K562 (cell line): ENCODE data around the gene KCNK4. TPM values are rescaled to one million over a fixed set of nuclear protein-coding genes. Genes with fewer than 3 reads are reported as not detected.

Experiments
- EGR1 ChIP-seq: fragments of 450-650 bp; conservative IDR thresholded peaks from 2 replicates; pipeline ENCODE4 v1.6.1; 2017; ENCODE audit warnings: mild to moderate bottlenecking
- GABPB1 ChIP-seq: sonication (generic); formaldehyde crosslinking; IDR thresholded peaks from 2 replicates; pipeline ENCODE4 v1.8.0; 2022; ENCODE audit warnings: mild to moderate bottlenecking, missing genetic modification reagents
- GATAD2A ChIP-seq: fragments of 450-650 bp; IDR thresholded peaks from 2 replicates; pipeline ENCODE4 v1.6.1; 2017
- HDGF ChIP-seq: fragments of 450-650 bp; IDR thresholded peaks from 2 replicates; pipeline ENCODE4 v1.6.1; 2016
- IRF2 ChIP-seq: sonication (generic); formaldehyde crosslinking; IDR thresholded peaks from 2 replicates; pipeline ENCODE4 v1.8.1; 2022; ENCODE audit warnings: mild to moderate bottlenecking, missing genetic modification reagents
- KAT2B ChIP-seq: IDR thresholded peaks from one replicate; pipeline ENCODE4 v1.6.1; 2012; ENCODE audit warnings: low read depth, mild to moderate bottlenecking, control low read depth, inconsistent platforms, low read length, moderate library complexity
- MCM2 ChIP-seq: fragments of 450-650 bp; IDR thresholded peaks from 2 replicates; pipeline ENCODE4 v1.6.1; 2017; ENCODE audit warnings: low read depth, mild to moderate bottlenecking
- MTA2 ChIP-seq: fragments of 450-650 bp; IDR thresholded peaks from 2 replicates; pipeline ENCODE4 v1.6.1; 2016; ENCODE audit warnings: low read depth
- MTA3 ChIP-seq: fragments of 450-650 bp; formaldehyde crosslinking; IDR thresholded peaks from 2 replicates; pipeline ENCODE4 v1.6.1; 2017; ENCODE audit warnings: mild to moderate bottlenecking, borderline replicate concordance
- NEUROD1 ChIP-seq: fragments of 150-350 bp; IDR thresholded peaks from 2 replicates; pipeline ENCODE4 v1.6.1; 2014; ENCODE audit warnings: borderline replicate concordance, low read length, low read depth; ENCODE audit not compliant: partially characterized antibody
- NONO ChIP-seq, 2 experiments: fragments of 200-400 bp in 1 of 2; fragments of 450-650 bp in 1 of 2; formaldehyde crosslinking in 1 of 2; IDR thresholded peaks; 2 replicates each; pipeline ENCODE4 v1.6.1; 2017; ENCODE audit warnings: low read depth in 2 of 2, mild to moderate bottlenecking in 2 of 2, moderate library complexity in 2 of 2, low read length in 1 of 2
- PTBP1 ChIP-seq: fragments of 200-400 bp; formaldehyde crosslinking; IDR thresholded peaks from 2 replicates; pipeline ENCODE4 v1.6.1; 2017; ENCODE audit warnings: low read depth, low read length
- SMARCA4 ChIP-seq: fragments of 450-650 bp; IDR thresholded peaks from 2 replicates; pipeline ENCODE4 v1.6.1; 2016
- TBP ChIP-seq: optimal IDR thresholded peaks from 2 replicates; pipeline ENCODE3; 2011; ENCODE audit warnings: low read depth, low read length, improper control_type of control experiment
- TEAD4 ChIP-seq, 2 experiments: sonication (generic) in 1 of 2; formaldehyde crosslinking in 1 of 2; IDR thresholded peaks; 2 replicates each; pipeline versions ENCODE4 v1.6.1 to v1.8.0; 2012 to 2022; ENCODE audit warnings: borderline replicate concordance in 1 of 2, inconsistent platforms in 1 of 2, low read length in 1 of 2, mild to moderate bottlenecking in 1 of 2, missing genetic modification reagents in 1 of 2
- ZNF699 ChIP-seq: fragments of 250-450 bp; sonication (Bioruptor Pico); IDR thresholded peaks from 2 replicates; pipeline ENCODE4 v1.8.0; 2021; ENCODE audit warnings: mild to moderate bottlenecking, moderate library complexity; ENCODE audit not compliant: insufficient replicate concordance
- polyA plus RNA-seq, 8 experiments: library from polyadenylated mRNA; depleted of rRNA in 4 of 8; stranded (reverse) in 5 of 8; unstranded in 3 of 8; fragments of >200 nt; fragmentation: Nextera tagmentation in 2 of 8; fragmentation: Illumina TruSeq in 1 of 8; extraction: Ambion mirVana in 2 of 8; extraction: Trizol in 1 of 8; gene quantifications; 2 replicates each; pipeline versions ENCODE4 v1.2.1 to v1.2.3, GENCODE V29; 2011 to 2014; ENCODE audit warnings: inconsistent platforms in 1 of 8, missing spikeins in 1 of 8
- total RNA-seq, 7 experiments: library from RNA; depleted of rRNA in 6 of 7; stranded (reverse); fragments of >200 nt in 6 of 7; fragmentation: Illumina TruSeq in 2 of 7; extraction: Trizol in 2 of 7; gene quantifications; 2 replicates each; pipeline versions ENCODE4 v1.2.1 to v1.2.3, GENCODE V29; 2011 to 2021; ENCODE audit warnings: low replicate concordance in 1 of 7
- TF ChIP-seq, protein P1 (sequence below): fragments of 200-800 bp; sonication (Bioruptor generic); IDR thresholded peaks from 2 replicates; pipeline ENCODE4 v1.6.1; 2017; ENCODE audit warnings: missing genetic modification characterization, missing compliant biosample characterization
- TF ChIP-seq, protein P2 (sequence below), 3 experiments: IDR thresholded peaks in 2 of 3; conservative IDR thresholded peaks in 1 of 3; 2 replicates each; pipeline ENCODE4 v1.5.1; 2011 to 2012; ENCODE audit warnings: low read length in 3 of 3, mild to moderate bottlenecking in 3 of 3, control low read depth in 2 of 3, improper control_type of control experiment in 1 of 3, inconsistent platforms in 1 of 3, low read depth in 1 of 3, mixed read lengths in 1 of 3, moderate library complexity in 1 of 3; ENCODE audit not compliant: insufficient read depth in 2 of 3
- TF ChIP-seq, protein P3 (sequence below): fragments of 250-450 bp; sonication (Bioruptor Pico); IDR thresholded peaks from 2 replicates; pipeline ENCODE4 v1.8.0; 2021; ENCODE audit warnings: mild to moderate bottlenecking, moderate library complexity
- TF ChIP-seq, protein P4 (sequence below): fragments of 250-450 bp; sonication (Bioruptor Pico); IDR thresholded peaks from 2 replicates; pipeline ENCODE4 v1.8.0; 2021; ENCODE audit warnings: moderate library complexity, mild to moderate bottlenecking, inconsistent platforms

The KCNK4 gene
- total and polyA plus RNA-seq, 9 of the 15 experiments (the other 6 are each of a cell fraction or from before 2014, with no cell fraction given): not detected

DNA sequence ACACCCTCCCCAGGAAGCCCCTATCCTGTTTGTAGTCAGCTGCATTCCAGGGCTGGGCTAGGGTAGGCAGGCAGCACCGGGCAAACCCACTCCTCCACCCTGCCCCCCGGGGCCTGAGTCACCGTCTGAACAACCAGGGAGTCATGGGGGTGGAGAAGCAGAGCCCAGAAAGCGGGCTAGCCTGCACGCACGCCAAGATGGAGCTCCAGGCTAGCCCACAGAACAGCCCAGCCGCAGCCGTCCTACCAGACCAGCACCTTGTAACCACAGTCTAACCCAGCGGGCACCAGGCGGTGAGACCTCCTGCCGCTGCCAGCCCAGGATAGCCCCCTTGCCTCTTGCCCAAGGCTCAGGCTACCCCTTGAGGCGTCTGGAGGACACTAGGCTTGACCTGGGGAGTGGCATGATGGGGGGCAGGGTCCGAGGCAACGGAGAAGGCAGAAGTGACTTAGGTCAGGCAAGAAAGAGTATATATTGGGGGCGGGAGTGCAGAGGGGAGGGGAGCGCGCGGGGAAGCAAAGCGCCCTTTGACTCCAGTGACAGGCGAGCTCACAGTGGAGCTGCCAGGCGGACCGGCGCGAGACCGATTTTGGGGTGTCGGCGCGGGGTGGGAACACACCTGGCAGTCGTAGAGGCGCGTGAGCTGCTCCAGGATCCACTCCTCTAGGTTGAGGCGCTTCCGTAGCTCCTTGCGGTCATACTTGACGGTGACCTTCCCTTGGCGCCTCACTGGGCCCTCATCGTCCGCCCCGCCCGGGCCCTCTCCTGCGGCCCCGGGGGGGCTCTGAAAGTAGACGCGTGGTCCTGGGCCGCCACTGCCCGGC, 45.1 kb upstream of the KCNK4 start (continued):
- no peak for TF ChIP-seq ZNF699 (CRISPR knock-in tag)
- no peak for TF ChIP-seq MCM2
- TF ChIP-seq HDGF: peak; percentile 55; the same call in 1 of the 2 replicates
- no peak for TF ChIP-seq KAT2B
- peak; percentile 48 for TF ChIP-seq NEUROD1
- TF ChIP-seq EGR1: peak; percentile 69
- 0 out of 2 replicates have a peak, but pooled peaks have one; percentile 29 for TF ChIP-seq PTBP1
- TF ChIP-seq GATAD2A: peak; percentile 76; the same call in 1 of the 2 replicates
- TF ChIP-seq, protein P1, sequence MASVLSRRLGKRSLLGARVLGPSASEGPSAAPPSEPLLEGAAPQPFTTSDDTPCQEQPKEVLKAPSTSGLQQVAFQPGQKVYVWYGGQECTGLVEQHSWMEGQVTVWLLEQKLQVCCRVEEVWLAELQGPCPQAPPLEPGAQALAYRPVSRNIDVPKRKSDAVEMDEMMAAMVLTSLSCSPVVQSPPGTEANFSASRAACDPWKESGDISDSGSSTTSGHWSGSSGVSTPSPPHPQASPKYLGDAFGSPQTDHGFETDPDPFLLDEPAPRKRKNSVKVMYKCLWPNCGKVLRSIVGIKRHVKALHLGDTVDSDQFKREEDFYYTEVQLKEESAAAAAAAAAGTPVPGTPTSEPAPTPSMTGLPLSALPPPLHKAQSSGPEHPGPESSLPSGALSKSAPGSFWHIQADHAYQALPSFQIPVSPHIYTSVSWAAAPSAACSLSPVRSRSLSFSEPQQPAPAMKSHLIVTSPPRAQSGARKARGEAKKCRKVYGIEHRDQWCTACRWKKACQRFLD (CRISPR knock-in tag): peak; percentile 58
- peak; percentile 45 for TF ChIP-seq TEAD4 (IDR thresholded peaks at IDR 0.05; ENCODE audit: low read length)
- TF ChIP-seq TEAD4 (CRISPR knock-in tag; IDR thresholded peaks at IDR 0.05; ENCODE audit: borderline replicate concordance): no peak
- TF ChIP-seq IRF2: 0 out of 2 replicates have a peak, but pooled peaks have one; percentile 50
- TF ChIP-seq GABPB1 (CRISPR knock-in tag): peak; percentile 55; the same call in 1 of the 2 replicates
- TF ChIP-seq SMARCA4: no peak; the same call in 1 of the 2 replicates
- TF ChIP-seq, protein P2, sequence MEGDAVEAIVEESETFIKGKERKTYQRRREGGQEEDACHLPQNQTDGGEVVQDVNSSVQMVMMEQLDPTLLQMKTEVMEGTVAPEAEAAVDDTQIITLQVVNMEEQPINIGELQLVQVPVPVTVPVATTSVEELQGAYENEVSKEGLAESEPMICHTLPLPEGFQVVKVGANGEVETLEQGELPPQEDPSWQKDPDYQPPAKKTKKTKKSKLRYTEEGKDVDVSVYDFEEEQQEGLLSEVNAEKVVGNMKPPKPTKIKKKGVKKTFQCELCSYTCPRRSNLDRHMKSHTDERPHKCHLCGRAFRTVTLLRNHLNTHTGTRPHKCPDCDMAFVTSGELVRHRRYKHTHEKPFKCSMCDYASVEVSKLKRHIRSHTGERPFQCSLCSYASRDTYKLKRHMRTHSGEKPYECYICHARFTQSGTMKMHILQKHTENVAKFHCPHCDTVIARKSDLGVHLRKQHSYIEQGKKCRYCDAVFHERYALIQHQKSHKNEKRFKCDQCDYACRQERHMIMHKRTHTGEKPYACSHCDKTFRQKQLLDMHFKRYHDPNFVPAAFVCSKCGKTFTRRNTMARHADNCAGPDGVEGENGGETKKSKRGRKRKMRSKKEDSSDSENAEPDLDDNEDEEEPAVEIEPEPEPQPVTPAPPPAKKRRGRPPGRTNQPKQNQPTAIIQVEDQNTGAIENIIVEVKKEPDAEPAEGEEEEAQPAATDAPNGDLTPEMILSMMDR (IDR thresholded peaks at IDR 0.05 in 2 of 3, conservative IDR thresholded peaks at IDR 0.05 in 1 of 3; ENCODE audit: insufficient read depth in 2 of 3, low read depth in 1 of 3, low read length in 3 of 3): no peak
- TF ChIP-seq, protein P3, sequence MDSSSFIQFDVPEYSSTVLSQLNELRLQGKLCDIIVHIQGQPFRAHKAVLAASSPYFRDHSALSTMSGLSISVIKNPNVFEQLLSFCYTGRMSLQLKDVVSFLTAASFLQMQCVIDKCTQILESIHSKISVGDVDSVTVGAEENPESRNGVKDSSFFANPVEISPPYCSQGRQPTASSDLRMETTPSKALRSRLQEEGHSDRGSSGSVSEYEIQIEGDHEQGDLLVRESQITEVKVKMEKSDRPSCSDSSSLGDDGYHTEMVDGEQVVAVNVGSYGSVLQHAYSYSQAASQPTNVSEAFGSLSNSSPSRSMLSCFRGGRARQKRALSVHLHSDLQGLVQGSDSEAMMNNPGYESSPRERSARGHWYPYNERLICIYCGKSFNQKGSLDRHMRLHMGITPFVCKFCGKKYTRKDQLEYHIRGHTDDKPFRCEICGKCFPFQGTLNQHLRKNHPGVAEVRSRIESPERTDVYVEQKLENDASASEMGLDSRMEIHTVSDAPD: no peak
- peak; percentile 16 for TF ChIP-seq TBP
- TF ChIP-seq MTA2: no peak
- TF ChIP-seq, protein P4, sequence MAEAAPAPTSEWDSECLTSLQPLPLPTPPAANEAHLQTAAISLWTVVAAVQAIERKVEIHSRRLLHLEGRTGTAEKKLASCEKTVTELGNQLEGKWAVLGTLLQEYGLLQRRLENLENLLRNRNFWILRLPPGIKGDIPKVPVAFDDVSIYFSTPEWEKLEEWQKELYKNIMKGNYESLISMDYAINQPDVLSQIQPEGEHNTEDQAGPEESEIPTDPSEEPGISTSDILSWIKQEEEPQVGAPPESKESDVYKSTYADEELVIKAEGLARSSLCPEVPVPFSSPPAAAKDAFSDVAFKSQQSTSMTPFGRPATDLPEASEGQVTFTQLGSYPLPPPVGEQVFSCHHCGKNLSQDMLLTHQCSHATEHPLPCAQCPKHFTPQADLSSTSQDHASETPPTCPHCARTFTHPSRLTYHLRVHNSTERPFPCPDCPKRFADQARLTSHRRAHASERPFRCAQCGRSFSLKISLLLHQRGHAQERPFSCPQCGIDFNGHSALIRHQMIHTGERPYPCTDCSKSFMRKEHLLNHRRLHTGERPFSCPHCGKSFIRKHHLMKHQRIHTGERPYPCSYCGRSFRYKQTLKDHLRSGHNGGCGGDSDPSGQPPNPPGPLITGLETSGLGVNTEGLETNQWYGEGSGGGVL (CRISPR knock-in tag): no peak
- TF ChIP-seq NONO (IDR thresholded peaks at IDR 0.05; ENCODE audit: low read depth in 2 of 2, low read length in 1 of 2): peak in 1 of 2 experiments; percentile 56; a peak in 1 of 4 replicates
- peak; percentile 71; the same call in 1 of the 2 replicates for TF ChIP-seq MTA3
